ENCODE measurements around the gene PPP1R36.

DNA sequence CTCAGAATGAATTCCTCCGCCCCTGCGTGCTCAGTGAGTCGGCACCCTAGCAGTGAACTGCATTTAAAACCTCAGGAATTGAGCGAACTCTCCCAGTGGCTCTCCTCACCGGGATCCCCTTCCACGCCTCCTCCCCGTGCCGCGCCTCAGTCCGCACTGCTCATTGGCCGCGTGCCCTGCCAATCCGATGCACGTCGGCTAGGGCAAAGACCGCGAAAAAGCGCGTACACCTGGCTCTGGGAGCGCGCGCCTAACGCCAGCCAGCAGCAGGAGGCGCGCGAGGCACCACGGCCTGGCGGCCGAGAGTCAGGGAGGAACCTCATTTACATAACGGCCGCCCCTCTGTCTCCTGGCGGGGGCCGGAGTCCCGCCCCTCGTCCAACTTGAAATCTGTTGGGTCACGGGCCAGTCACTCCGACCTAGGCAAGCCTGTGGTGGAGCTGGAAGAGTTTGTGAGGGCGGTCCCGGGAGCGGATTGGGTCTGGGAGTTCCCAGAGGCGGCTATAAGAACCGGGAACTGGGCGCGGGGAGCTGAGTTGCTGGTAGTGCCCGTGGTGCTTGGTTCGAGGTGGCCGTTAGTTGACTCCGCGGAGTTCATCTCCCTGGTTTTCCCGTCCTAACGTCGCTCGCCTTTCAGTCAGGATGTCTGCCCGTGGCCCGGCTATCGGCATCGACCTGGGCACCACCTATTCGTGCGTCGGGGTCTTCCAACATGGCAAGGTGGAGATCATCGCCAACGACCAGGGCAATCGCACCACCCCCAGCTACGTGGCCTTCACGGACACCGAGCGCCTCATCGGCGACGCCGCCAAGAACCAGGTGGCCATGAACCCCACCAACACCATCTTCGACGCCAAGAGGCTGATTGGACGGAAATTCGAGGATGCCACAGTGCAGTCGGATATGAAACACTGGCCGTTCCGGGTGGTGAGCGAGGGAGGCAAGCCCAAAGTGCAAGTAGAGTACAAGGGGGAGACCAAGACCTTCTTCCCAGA is 9.3 kb upstream of the PPP1R36 start, which contains the start of gene HSPA2:
- TF ChIP-seq, protein P1, sequence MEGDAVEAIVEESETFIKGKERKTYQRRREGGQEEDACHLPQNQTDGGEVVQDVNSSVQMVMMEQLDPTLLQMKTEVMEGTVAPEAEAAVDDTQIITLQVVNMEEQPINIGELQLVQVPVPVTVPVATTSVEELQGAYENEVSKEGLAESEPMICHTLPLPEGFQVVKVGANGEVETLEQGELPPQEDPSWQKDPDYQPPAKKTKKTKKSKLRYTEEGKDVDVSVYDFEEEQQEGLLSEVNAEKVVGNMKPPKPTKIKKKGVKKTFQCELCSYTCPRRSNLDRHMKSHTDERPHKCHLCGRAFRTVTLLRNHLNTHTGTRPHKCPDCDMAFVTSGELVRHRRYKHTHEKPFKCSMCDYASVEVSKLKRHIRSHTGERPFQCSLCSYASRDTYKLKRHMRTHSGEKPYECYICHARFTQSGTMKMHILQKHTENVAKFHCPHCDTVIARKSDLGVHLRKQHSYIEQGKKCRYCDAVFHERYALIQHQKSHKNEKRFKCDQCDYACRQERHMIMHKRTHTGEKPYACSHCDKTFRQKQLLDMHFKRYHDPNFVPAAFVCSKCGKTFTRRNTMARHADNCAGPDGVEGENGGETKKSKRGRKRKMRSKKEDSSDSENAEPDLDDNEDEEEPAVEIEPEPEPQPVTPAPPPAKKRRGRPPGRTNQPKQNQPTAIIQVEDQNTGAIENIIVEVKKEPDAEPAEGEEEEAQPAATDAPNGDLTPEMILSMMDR (conservative IDR thresholded peaks at IDR 0.05), result peak; percentile 77
- TF ChIP-seq EZH2 (IDR thresholded peaks at IDR 0.05; ENCODE audit: low read depth), result no peak

All from PC-9 (cell line).